Kidney (tissue), 14 donors: ENCODE results near the gene CELF4. TPM values are rescaled to one million over a fixed set of nuclear protein-coding genes. Genes with fewer than 3 reads are reported as not detected.

Source experiments
- DNase-seq, 5 donors: peaks; one replicate each; pipeline ENCODE4 v3.0.0-alpha.2; 2013 to 2020
- FAIRE-seq: peaks from 2 replicates; lab custom pipeline; 2012; peaks lifted over from hg19 to GRCh38; lab: Jason Lieb, UNC
- H3K27ac ChIP-seq, 2 donors: one replicate each; pipeline ENCODE4 v1.7.0; 2013; ENCODE audit warnings: low read depth in 2 of 2, low read length in 2 of 2, inconsistent platforms in 1 of 2
- H3K27me3 ChIP-seq: one replicate; pipeline ENCODE4 v1.7.1; 2013; ENCODE audit warnings: low read length, inconsistent platforms; ENCODE audit not compliant: control insufficient read depth, insufficient read depth
- H3K36me3 ChIP-seq, 3 donors: one replicate each; pipeline versions ENCODE4 v1.7.0 to v1.7.1; 2013; ENCODE audit warnings: low read length in 3 of 3, control low read depth in 1 of 3, inconsistent platforms in 1 of 3; ENCODE audit not compliant: insufficient read depth in 3 of 3, control insufficient read depth in 2 of 3
- H3K4me1 ChIP-seq, 3 donors: one replicate each; pipeline versions ENCODE4 v1.7.0 to v1.7.1; 2013; ENCODE audit warnings: low read length in 3 of 3, inconsistent platforms in 1 of 3, low read depth in 1 of 3; ENCODE audit not compliant: control insufficient read depth in 2 of 3, insufficient read depth in 2 of 3
- H3K4me3 ChIP-seq, 3 donors: one replicate each; pipeline versions ENCODE4 v1.7.0 to v1.8.1; 2013; ENCODE audit warnings: low read length in 3 of 3, control low read depth in 1 of 3, inconsistent platforms in 1 of 3
- H3K9ac ChIP-seq, 3 donors: one replicate each; pipeline versions ENCODE4 v1.7.0 to v1.7.1; 2013; ENCODE audit warnings: low read length in 3 of 3, control low read depth in 1 of 3, inconsistent platforms in 1 of 3
- H3K9me3 ChIP-seq, 3 donors: one replicate each; pipeline versions ENCODE4 v1.7.0 to v1.7.1; 2013; ENCODE audit warnings: low read length in 3 of 3, control low read depth in 1 of 3, inconsistent platforms in 1 of 3; ENCODE audit not compliant: control insufficient read depth in 2 of 3, insufficient read depth in 1 of 3
- CTCF ChIP-seq: IDR thresholded peaks from 3 replicates; pipeline ENCODE4 v1.5.1; 2012; ENCODE audit warnings: mild to moderate bottlenecking, moderate library complexity, borderline replicate concordance; ENCODE audit not compliant: insufficient read depth; ENCODE audit errors: extremely low read depth
- intact Hi-C: fragments of 100-400 bp; cut with DNase I; formaldehyde crosslinking; loops from one replicate; pipeline ENCODE4 v1.11.1; 2022
- polyA plus RNA-seq: library from polyadenylated mRNA; stranded (reverse); fragments of 350-450 nt; fragmentation: Illumina TruSeq; extraction: RNeasy Lipid Tissue Mini Kit (QIAGEN cat#74804); gene quantifications from one replicate; pipeline ENCODE4 v1.2.3, GENCODE V29; 2014; ENCODE audit warnings: low read depth, low replicate concordance; ENCODE audit not compliant: insufficient read depth
- total RNA-seq: library from RNA; stranded (reverse); fragmentation: NEBNext Ultra II Directional; extraction: Animal tissue kit (Norgen Biotek cat#: 25700); gene quantifications from one replicate; pipeline ENCODE4 v1.2.1, GENCODE V29; 2021
- donor health status: control.
- donor health status: control.
- donor health status: control.
- donor health status: control.
- donor health status: control.
- donor health status: DM: yes; HTN: yes; CAD: no.
- donor health status: Normal renal cell carcinoma (clear cell type).

The CELF4 gene
- total and polyA plus RNA-seq, 2 donors from 2014 or later = 0.85 to 1.5 TPM

- H3K9me3 ChIP-seq = no peaks in the 10 kb centered on the region
- peaks cover 2% of the 10 kb centered on the region for H3K27me3 ChIP-seq
- intact Hi-C loops = no loop called here
- peaks cover 0 to 6% (median 3%) of the 10 kb centered on the region in 3 donors for H3K4me1 ChIP-seq
- DNase-seq (no peak), FAIRE-seq (no peak)
- H3K36me3 ChIP-seq = no peaks in the 10 kb centered on the region
- TF ChIP-seq CTCF = no peak
- H3K4me3 ChIP-seq = no peak overlapping the region
- no peak overlapping the region for H3K9ac ChIP-seq
- H3K27ac ChIP-seq = no peak overlapping the region
Observed at GRCh38 chr18:37575646-37576045, 10.0 kb upstream of the CELF4 start.

- Histone ChIP-seq H3K27ac (no peak overlapping the region), H3K27me3 (peaks cover 7% of the 10 kb centered on the region), H3K36me3 (no peaks in the 10 kb centered on the region), H3K4me3 (no peak overlapping the region), H3K9ac (no peak overlapping the region), H3K4me1 (peaks cover 0 to 3% (median 2%) of the 10 kb centered on the region in 3 donors), H3K9me3 (no peaks in the 10 kb centered on the region)
- TF ChIP-seq CTCF = no peak
- DNase-seq (peak in 2 of 5 donors; percentile 18 to 26), FAIRE-seq (no peak)
- intact Hi-C loops = no loop called here
Observed at GRCh38 chr18:37574113-37574512, 8.5 kb upstream of the CELF4 start.

- peaks cover 18% of the 10 kb centered on the region for H3K27me3 ChIP-seq
- intact Hi-C loops = no loop called here
- DNase-seq = no peak
Observed at GRCh38 chr18:37572736-37573135, 7.1 kb upstream of the CELF4 start.

More at GRCh38 chr18:37572736-37573135, 7.1 kb upstream of the CELF4 start:
- Histone ChIP-seq H3K36me3 (no peaks in the 10 kb centered on the region), H3K9ac (no peak overlapping the region), H3K9me3 (no peaks in the 10 kb centered on the region), H3K27ac (no peak overlapping the region), H3K4me3 (no peak overlapping the region), H3K4me1 (peaks cover 0 to 2% (median 0%) of the 10 kb centered on the region in 3 donors)
- TF ChIP-seq CTCF = no peak
- FAIRE-seq = no peak
